Immature natural killer cell (primary cell): ENCODE measurements around the gene FUT9. TPM values are rescaled to one million over a fixed set of nuclear protein-coding genes. Genes with fewer than 3 reads are reported as not detected.

Source experiments
- DNase-seq, 3 donors: peaks; one replicate each; pipeline ENCODE4 v3.0.0; 2022; ENCODE audit warnings: mixed read lengths in 1 of 3
- H3K27ac Mint-ChIP-seq, 6 donors: one replicate each; pipeline ENCODE4 v1.8.0; 2020; ENCODE audit warnings: mixed read lengths in 6 of 6, mild to moderate bottlenecking in 5 of 6, inconsistent platforms in 4 of 6, moderate library complexity in 3 of 6
- H3K27me3 Mint-ChIP-seq, 3 donors: one replicate each; pipeline ENCODE4 v1.8.0; 2020 to 2021; ENCODE audit warnings: low read depth in 3 of 3, mild to moderate bottlenecking in 3 of 3, mixed read lengths in 3 of 3, moderate library complexity in 3 of 3, inconsistent platforms in 1 of 3
- H3K36me3 Mint-ChIP-seq, 3 donors: one replicate each; pipeline ENCODE4 v1.8.0; 2020; ENCODE audit warnings: mixed read lengths in 3 of 3, inconsistent platforms in 2 of 3, mild to moderate bottlenecking in 2 of 3
- H3K4me1 Mint-ChIP-seq, 2 donors: one replicate each; pipeline ENCODE4 v1.8.0; 2020; ENCODE audit warnings: inconsistent platforms in 2 of 2, mild to moderate bottlenecking in 2 of 2, mixed read lengths in 2 of 2, moderate library complexity in 1 of 2
- H3K4me3 Mint-ChIP-seq, 5 donors: one replicate each; pipeline ENCODE4 v1.8.0; 2020; ENCODE audit warnings: mild to moderate bottlenecking in 5 of 5, mixed read lengths in 5 of 5, inconsistent platforms in 3 of 5, moderate library complexity in 3 of 5
- H3K9me3 Mint-ChIP-seq, 6 donors: one replicate each; pipeline ENCODE4 v1.8.0; 2020; ENCODE audit warnings: mild to moderate bottlenecking in 6 of 6, mixed read lengths in 6 of 6, inconsistent platforms in 4 of 6, moderate library complexity in 3 of 6
- polyA plus RNA-seq, 3 donors: library from polyadenylated mRNA; unstranded; fragments of 300-500 nt; fragmentation: Illumina TruSeq; gene quantifications; one replicate each; pipeline ENCODE4 v1.2.3, GENCODE V29; 2021

FUT9 gene
- polyA plus RNA-seq, 3 donors from 2014 or later = not detected

- Mint-ChIP-seq H3K27me3 (peaks cover 0 to 2% (median 0%) of the 10 kb centered on the region in 3 donors), H3K27ac (no peak overlapping the region), H3K36me3 (peaks cover 0 to 3% (median 0%) of the 10 kb centered on the region in 3 donors), H3K9me3 (peaks cover 0 to 11% (median 6%) of the 10 kb centered on the region in 6 donors), H3K4me1 (no peaks in the 10 kb centered on the region), H3K4me3 (no peak overlapping the region)
- no peak for DNase-seq
These were observed 78.3 kb downstream of the FUT9 start for GRCh38 chr6:96094077-96094476.

DNA sequence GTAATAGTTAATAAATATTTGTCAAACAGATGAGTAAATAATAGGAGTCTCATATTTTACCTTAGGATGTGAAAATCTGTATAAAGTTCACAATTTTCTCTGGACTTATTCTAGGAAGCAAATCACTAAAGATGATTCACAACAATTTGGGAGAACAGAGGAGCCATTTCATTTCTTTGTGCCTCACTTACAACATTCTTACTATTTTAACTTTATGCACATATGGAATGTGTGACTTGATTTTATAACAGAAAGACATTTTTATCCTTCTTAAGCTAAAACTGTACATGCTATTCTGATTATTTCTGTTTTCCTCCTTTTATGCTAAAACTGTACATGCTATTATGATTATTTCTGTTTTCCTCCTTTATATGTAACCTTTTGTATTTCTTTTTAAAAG lies 83.3 kb downstream of the FUT9 start:
- Mint-ChIP-seq H3K27me3 (no peaks in the 10 kb centered on the region), H3K9me3 (peaks cover 0 to 17% (median 6%) of the 10 kb centered on the region in 6 donors), H3K36me3 (no peaks in the 10 kb centered on the region), H3K4me3 (no peak overlapping the region), H3K27ac (no peak overlapping the region), H3K4me1 (no peaks in the 10 kb centered on the region)
- no peak for DNase-seq

DNA sequence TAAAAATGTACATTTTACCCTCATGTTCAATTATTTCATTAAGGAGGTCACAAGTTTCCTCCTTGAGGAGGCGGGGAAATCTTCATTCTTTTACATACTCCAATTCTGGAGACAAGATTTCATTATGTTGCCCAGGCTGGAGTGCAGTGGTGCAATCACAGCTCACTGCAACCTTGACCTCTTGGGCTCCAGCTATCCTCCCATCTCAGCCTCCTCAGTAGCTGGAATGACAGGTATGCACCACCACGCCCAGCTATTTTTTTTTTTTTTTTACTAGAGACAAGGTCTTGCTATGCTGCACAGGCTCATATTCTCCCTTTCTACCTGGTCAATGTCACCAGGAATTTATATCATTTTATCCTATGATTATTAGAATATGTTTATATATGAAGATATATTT lies 85.8 kb downstream of the FUT9 start:
- H3K4me3 Mint-ChIP-seq = no peak overlapping the region
- no peaks in the 10 kb centered on the region for H3K4me1 Mint-ChIP-seq
- no peak overlapping the region for H3K27ac Mint-ChIP-seq
- H3K9me3 Mint-ChIP-seq = peaks cover 0 to 15% (median 6%) of the 10 kb centered on the region in 6 donors
- H3K36me3 Mint-ChIP-seq = no peaks in the 10 kb centered on the region
- H3K27me3 Mint-ChIP-seq = no peaks in the 10 kb centered on the region
- DNase-seq = no peak

DNA sequence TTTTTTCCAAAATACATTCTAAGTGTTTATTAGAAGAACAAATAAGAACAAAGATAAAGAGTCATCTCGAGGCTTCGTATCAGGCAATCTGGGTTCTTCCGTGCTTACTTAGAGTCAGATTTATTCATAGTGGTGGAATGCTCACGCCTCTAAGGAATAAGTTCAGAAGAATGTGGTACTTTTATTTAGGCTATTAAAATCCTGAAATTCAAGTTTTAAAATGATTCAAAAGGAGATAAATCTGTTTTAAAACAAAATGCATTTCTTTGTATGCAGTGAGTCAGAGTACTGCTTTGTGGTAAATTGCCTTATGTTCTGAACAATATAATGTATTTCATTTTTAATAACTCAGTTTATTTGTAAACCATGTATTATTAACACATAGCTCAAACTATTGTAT lies 89.1 kb downstream of the FUT9 start:
- no peaks in the 10 kb centered on the region for H3K36me3 Mint-ChIP-seq
- no peaks in the 10 kb centered on the region for H3K4me1 Mint-ChIP-seq
- no peak for DNase-seq
- no peak overlapping the region for H3K27ac Mint-ChIP-seq
- H3K4me3 Mint-ChIP-seq = no peak overlapping the region
- H3K27me3 Mint-ChIP-seq = peaks cover 0 to under 1% (median 0%) of the 10 kb centered on the region in 3 donors
- peaks cover 0 to 13% (median 6%) of the 10 kb centered on the region in 6 donors for H3K9me3 Mint-ChIP-seq

GRCh38 chr6:96110878-96111277 lies 95.1 kb downstream of the FUT9 start:
- Mint-ChIP-seq H3K27ac (no peak overlapping the region), H3K4me3 (no peak overlapping the region), H3K9me3 (peaks cover 0 to 9% (median 4%) of the 10 kb centered on the region in 6 donors), H3K4me1 (no peaks in the 10 kb centered on the region), H3K36me3 (no peaks in the 10 kb centered on the region), H3K27me3 (peaks cover 0 to 2% (median 0%) of the 10 kb centered on the region in 3 donors)
- no peak for DNase-seq

GRCh38 chr6:96116674-96117073 lies 100.9 kb downstream of the FUT9 start:
- no peaks in the 10 kb centered on the region for H3K36me3 Mint-ChIP-seq
- no peak for DNase-seq
- no peaks in the 10 kb centered on the region for H3K27me3 Mint-ChIP-seq
- H3K9me3 Mint-ChIP-seq = peaks cover 0 to 5% (median 4%) of the 10 kb centered on the region in 6 donors
- H3K27ac Mint-ChIP-seq = no peak overlapping the region
- no peak overlapping the region for H3K4me3 Mint-ChIP-seq
- no peaks in the 10 kb centered on the region for H3K4me1 Mint-ChIP-seq

DNA sequence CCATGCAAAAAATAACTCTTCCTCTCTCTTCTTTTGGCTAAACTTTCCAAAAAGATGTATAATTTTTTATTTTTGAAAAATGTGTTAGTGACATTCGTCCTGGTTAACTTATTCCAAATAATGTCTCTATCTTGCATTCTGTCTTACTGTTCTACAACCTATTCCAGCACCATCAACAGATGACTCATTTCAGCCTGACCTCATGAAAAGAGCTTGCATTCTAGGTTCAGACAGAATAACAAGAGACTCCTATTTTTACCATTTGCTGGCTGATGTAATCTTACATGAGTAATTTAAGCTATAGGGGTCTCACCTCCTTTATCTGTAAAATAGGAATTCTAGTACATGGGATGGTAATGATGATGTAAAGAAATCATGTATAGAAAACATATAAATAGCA lies 109.0 kb downstream of the FUT9 start:
- H3K4me3 Mint-ChIP-seq = no peak overlapping the region
- no peaks in the 10 kb centered on the region for H3K36me3 Mint-ChIP-seq
- DNase-seq = no peak
- no peak overlapping the region for H3K27ac Mint-ChIP-seq
- peaks cover 2 to 19% (median 12%) of the 10 kb centered on the region in 6 donors for H3K9me3 Mint-ChIP-seq
- no peaks in the 10 kb centered on the region for H3K4me1 Mint-ChIP-seq
- no peaks in the 10 kb centered on the region for H3K27me3 Mint-ChIP-seq

GRCh38 chr6:96138406-96138805 lies 122.6 kb downstream of the FUT9 start:
- Mint-ChIP-seq H3K36me3 (no peaks in the 10 kb centered on the region), H3K27ac (no peak overlapping the region), H3K27me3 (no peaks in the 10 kb centered on the region), H3K4me3 (no peak overlapping the region), H3K4me1 (no peaks in the 10 kb centered on the region), H3K9me3 (peaks cover 0 to 8% (median 4%) of the 10 kb centered on the region in 6 donors)
- DNase-seq = no peak

DNA sequence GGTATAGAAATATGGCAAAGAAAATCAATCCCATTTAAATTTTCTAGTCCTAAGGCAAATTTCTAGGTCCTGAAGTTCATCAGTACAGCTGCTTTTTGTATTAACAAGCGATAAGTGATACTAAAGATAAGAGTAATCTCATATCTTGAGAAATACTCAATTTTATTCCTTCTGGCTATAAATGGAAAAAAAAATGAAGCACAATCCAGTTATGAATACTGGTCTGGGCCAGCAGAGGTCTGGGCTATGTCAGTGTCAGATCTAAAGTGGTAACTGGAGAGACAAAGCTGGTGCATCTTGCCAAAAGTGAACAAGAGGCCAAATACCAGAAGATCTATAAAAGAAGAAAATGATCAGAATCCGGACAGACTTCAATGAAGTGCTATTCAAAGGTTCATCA lies 126.4 kb downstream of the FUT9 start:
- no peaks in the 10 kb centered on the region for H3K36me3 Mint-ChIP-seq
- no peak overlapping the region for H3K27ac Mint-ChIP-seq
- H3K4me3 Mint-ChIP-seq = no peak overlapping the region
- H3K9me3 Mint-ChIP-seq = peaks cover 0 to 16% (median 6%) of the 10 kb centered on the region in 6 donors
- H3K4me1 Mint-ChIP-seq = no peaks in the 10 kb centered on the region
- DNase-seq = no peak
- no peaks in the 10 kb centered on the region for H3K27me3 Mint-ChIP-seq

DNA sequence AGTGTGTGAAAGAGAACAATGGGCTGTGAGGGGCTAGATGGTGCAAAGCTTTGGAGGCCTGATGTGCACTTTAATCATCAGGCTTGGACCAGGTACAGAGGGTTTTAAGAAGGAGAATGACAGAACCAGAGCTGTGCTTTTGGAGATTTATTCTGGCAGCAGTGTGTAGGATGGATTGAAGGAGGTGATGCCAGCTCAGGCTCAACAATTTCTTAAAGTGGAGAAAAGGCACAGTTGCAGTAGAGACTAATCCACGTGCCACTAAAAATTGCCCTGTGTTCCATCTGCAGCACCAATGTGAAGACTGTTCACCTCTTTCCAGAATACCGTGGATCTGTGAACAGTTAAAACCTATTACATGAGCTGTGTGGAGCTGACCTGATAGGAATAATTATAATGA lies 134.7 kb downstream of the FUT9 start:
- no peak for DNase-seq
- H3K4me3 Mint-ChIP-seq = no peak overlapping the region
- no peaks in the 10 kb centered on the region for H3K4me1 Mint-ChIP-seq
- no peaks in the 10 kb centered on the region for H3K27me3 Mint-ChIP-seq
- peaks cover 0 to 3% (median 0%) of the 10 kb centered on the region in 6 donors for H3K9me3 Mint-ChIP-seq
- H3K27ac Mint-ChIP-seq = no peak overlapping the region
- no peaks in the 10 kb centered on the region for H3K36me3 Mint-ChIP-seq

DNA sequence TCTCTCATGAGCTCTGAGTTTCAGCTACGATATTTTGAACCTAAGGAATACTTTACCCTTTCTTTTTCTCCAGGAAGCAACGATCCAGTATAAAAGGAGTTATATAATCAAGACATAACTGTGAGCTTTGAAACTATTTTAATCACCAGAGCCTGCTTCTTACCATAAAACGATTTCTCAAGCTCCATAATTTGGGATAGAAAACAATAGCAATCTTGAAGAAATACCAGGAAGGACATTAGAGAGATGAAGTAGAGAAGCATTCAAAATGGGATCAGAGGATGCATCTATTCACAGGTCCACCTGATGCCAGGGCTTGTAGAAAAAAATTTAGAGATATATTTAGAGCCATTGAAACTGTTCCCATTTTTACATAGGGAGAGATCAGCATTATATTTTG lies 135.9 kb downstream of the FUT9 start:
- H3K4me1 Mint-ChIP-seq = no peaks in the 10 kb centered on the region
- no peak overlapping the region for H3K27ac Mint-ChIP-seq
- no peaks in the 10 kb centered on the region for H3K27me3 Mint-ChIP-seq
- H3K36me3 Mint-ChIP-seq = no peaks in the 10 kb centered on the region
- no peak for DNase-seq
- H3K4me3 Mint-ChIP-seq = no peak overlapping the region
- peaks cover 0 to 3% (median 0%) of the 10 kb centered on the region in 6 donors for H3K9me3 Mint-ChIP-seq

DNA sequence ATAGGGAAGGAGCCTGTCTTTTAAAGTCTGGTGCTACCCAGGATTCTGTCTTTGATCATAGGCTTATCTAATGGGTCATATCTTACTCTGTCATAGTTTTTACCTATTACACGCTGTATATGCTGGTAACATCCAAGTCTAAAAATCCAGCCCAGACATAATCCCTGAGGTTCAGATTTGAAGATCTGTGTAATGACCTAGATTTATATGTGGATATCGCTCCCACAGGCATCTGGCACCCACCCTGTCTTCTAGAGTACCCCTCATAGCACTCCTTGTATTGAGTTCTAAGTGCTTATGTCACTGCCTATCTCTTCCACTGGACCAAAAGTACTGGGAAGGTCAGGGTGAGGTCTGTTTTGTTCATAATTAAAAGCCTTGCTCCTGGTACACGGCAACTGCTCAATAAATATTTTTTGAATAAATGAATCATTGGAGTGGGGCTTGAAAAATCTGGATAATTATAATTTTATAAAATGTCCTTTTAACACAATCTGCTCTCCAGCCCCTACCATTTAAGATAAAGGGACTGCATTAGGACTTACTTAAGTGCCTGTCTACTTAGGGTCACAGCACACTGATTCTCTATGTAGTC lies 136.4 kb downstream of the FUT9 start:
- Mint-ChIP-seq H3K36me3 (no peaks in the 10 kb centered on the region), H3K4me3 (no peak overlapping the region), H3K9me3 (peaks cover 0 to 3% (median 0%) of the 10 kb centered on the region in 6 donors), H3K4me1 (no peaks in the 10 kb centered on the region), H3K27ac (no peak overlapping the region), H3K27me3 (no peaks in the 10 kb centered on the region)
- DNase-seq = no peak

- peaks cover 0 to 3% (median 0%) of the 10 kb centered on the region in 6 donors for H3K9me3 Mint-ChIP-seq
- no peaks in the 10 kb centered on the region for H3K36me3 Mint-ChIP-seq
- DNase-seq = no peak
- no peak overlapping the region for H3K4me3 Mint-ChIP-seq
- H3K4me1 Mint-ChIP-seq = no peaks in the 10 kb centered on the region
- no peak overlapping the region for H3K27ac Mint-ChIP-seq
- H3K27me3 Mint-ChIP-seq = no peaks in the 10 kb centered on the region
These were observed 138.0 kb downstream of the FUT9 start for GRCh38 chr6:96153775-96154174.

- Mint-ChIP-seq H3K36me3 (no peaks in the 10 kb centered on the region), H3K27ac (no peak overlapping the region), H3K9me3 (peaks cover 0 to 3% (median 0%) of the 10 kb centered on the region in 6 donors), H3K27me3 (no peaks in the 10 kb centered on the region), H3K4me1 (no peaks in the 10 kb centered on the region), H3K4me3 (no peak overlapping the region)
- no peak for DNase-seq
These were observed 140.7 kb downstream of the FUT9 start for GRCh38 chr6:96156425-96156824.

DNA sequence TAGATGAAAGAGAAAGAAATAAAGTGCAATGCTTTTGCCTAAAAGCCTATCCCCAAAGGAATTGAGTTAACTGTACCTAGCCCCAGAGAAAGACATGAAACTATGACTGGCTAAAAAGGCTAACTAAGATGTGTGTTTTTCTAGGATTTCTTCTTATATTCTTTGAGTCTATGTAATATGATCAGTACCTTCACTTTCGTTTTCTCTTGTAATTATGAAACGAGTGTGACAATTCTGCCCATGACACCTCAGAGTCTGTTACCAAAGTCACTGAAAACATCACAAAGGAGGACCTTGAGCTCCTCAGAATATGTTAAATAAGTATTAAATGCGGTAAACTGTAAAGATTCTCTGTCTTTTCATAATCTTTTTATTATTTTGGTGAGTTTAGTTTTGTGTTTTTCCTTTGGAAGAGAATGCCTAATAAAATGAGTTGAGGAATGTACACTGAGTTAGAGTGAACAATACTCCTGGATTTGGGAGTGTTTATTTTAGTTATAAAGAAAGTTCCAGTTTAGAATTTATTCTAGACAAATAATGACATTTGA lies 141.3 kb downstream of the FUT9 start:
- peak overlapping the region in 1 of 6 donors; percentile 22 for H3K27ac Mint-ChIP-seq
- no peaks in the 10 kb centered on the region for H3K27me3 Mint-ChIP-seq
- H3K4me3 Mint-ChIP-seq = peak overlapping the region in 1 of 5 donors; percentile 48
- peaks cover 0 to 4% (median 0%) of the 10 kb centered on the region in 6 donors for H3K9me3 Mint-ChIP-seq
- H3K4me1 Mint-ChIP-seq = no peaks in the 10 kb centered on the region
- no peaks in the 10 kb centered on the region for H3K36me3 Mint-ChIP-seq
- DNase-seq = no peak
